ENCODE results near the gene ASB2. TPM values are rescaled to one million over a fixed set of nuclear protein-coding genes. Genes with fewer than 3 reads are reported as not detected.

ASB2 gene
- total RNA-seq, 2 experiments from 2014 or later = 15.8 to 17.0 TPM

- Mint-ChIP-seq H3K9me3 (ENCODE audit: insufficient read depth) (no peaks in the 10 kb centered on the region), H3K4me3 (no peak overlapping the region), H3K27ac (no peak overlapping the region), H3K4me1 (ENCODE audit: low read depth) (no peaks in the 10 kb centered on the region), H3K36me3 (ENCODE audit: low read depth) (no peaks in the 10 kb centered on the region), H3K27me3 (ENCODE audit: low read depth) (peaks cover 6% of the 10 kb centered on the region)
- DNase-seq (no peak), ATAC-seq (no peak)
- ChIA-PET CTCF (no interaction called here), POLR2A (no interaction called here)
Measured at GRCh38 chr14:93898081-93898611, 78.2 kb downstream of the ASB2 start.

DNA sequence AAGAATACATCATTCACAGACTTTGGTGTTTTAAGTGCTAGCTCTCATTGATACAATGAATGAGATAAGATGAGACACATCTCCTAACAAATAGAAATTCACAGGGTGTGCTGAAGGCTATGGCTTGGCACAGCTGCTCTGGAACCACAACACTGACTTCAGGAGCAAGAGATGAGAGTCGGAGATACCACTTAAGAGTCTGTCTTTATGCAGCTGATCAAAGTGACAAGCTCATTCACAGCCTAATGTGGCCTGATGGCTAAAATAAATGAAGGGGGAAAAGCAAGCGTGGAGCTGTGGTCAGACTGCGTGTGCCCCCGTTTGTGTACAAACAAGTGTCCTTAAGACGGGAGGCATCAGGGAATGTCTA is 78.9 kb downstream of the ASB2 start:
- no peak for DNase-seq
- POLR2A ChIA-PET = no interaction called here
- peaks cover 7% of the 10 kb centered on the region for H3K27me3 Mint-ChIP-seq (ENCODE audit: low read depth)
- no peak overlapping the region for H3K27ac Mint-ChIP-seq
- no peaks in the 10 kb centered on the region for H3K9me3 Mint-ChIP-seq (ENCODE audit: insufficient read depth)
- ATAC-seq = no peak
- no peaks in the 10 kb centered on the region for H3K36me3 Mint-ChIP-seq (ENCODE audit: low read depth)
- CTCF ChIA-PET = no interaction called here
- H3K4me1 Mint-ChIP-seq (ENCODE audit: low read depth) = no peaks in the 10 kb centered on the region
- no peak overlapping the region for H3K4me3 Mint-ChIP-seq

DNA sequence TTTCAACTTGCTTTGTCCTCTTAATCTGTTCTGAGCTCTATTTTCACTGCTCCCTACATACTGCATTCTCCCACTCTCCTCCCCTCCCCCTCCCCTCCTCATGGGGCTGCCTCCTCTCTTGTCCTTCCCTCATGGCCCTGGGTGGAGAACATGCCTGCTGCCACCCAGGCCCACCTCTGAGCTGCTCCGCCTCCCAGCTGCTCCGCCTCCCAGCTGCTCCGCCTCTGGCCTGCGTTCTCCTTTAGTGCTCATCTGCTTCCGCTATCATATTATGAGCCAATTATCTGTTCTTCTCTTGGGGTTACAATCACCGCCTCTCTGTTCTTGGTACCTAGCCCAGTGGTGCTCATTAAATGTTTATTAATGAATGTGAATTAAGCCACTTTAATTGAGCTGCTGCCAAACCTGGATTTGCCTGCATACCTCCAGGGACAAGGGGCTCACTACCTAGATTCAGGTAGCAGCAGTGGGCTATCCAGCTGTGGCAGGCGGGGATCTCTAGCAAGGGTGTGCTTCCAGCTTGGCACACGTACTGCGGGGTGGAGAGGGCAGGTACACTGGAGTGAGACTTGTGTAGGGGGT is 81.3 kb downstream of the ASB2 start:
- ATAC-seq = no peak
- H3K9me3 Mint-ChIP-seq (ENCODE audit: insufficient read depth) = no peaks in the 10 kb centered on the region
- ChIA-PET POLR2A (no interaction called here), CTCF (interaction anchor here (0.9 to 1.3 kb wide), 2 partner anchors 9 to 241 kb away, joined by 3 read pairs; no protein-coding TSS in a partner anchor)
- no peaks in the 10 kb centered on the region for H3K36me3 Mint-ChIP-seq (ENCODE audit: low read depth)
- H3K4me3 Mint-ChIP-seq = no peak overlapping the region
- no peak overlapping the region for H3K27ac Mint-ChIP-seq
- H3K4me1 Mint-ChIP-seq (ENCODE audit: low read depth) = no peaks in the 10 kb centered on the region
- DNase-seq = no peak
- H3K27me3 Mint-ChIP-seq (ENCODE audit: low read depth) = peaks cover 11% of the 10 kb centered on the region

GRCh38 chr14:93893661-93894261 is 82.6 kb downstream of the ASB2 start:
- no peak for DNase-seq
- ChIA-PET POLR2A (no interaction called here), CTCF (interaction anchor here (0.7 kb wide), 1 partner anchor 237 kb away, joined by 3 read pairs; no protein-coding TSS in a partner anchor)
- H3K9me3 Mint-ChIP-seq (ENCODE audit: insufficient read depth) = no peaks in the 10 kb centered on the region
- H3K4me3 Mint-ChIP-seq = no peak overlapping the region
- H3K36me3 Mint-ChIP-seq (ENCODE audit: low read depth) = no peaks in the 10 kb centered on the region
- no peak for ATAC-seq
- no peaks in the 10 kb centered on the region for H3K4me1 Mint-ChIP-seq (ENCODE audit: low read depth)
- H3K27me3 Mint-ChIP-seq (ENCODE audit: low read depth) = peaks cover 11% of the 10 kb centered on the region
- no peak overlapping the region for H3K27ac Mint-ChIP-seq

GRCh38 chr14:93892923-93893558 is 83.3 kb downstream of the ASB2 start:
- no peaks in the 10 kb centered on the region for H3K9me3 Mint-ChIP-seq (ENCODE audit: insufficient read depth)
- ChIA-PET CTCF (interaction anchor here (0.7 kb wide), 1 partner anchor 237 kb away, joined by 3 read pairs; no protein-coding TSS in a partner anchor), POLR2A (no interaction called here)
- ATAC-seq (peak; percentile 76), DNase-seq (peak; percentile 76)
- H3K36me3 Mint-ChIP-seq (ENCODE audit: low read depth) = no peaks in the 10 kb centered on the region
- H3K4me3 Mint-ChIP-seq = no peak overlapping the region
- H3K4me1 Mint-ChIP-seq (ENCODE audit: low read depth) = no peaks in the 10 kb centered on the region
- H3K27me3 Mint-ChIP-seq (ENCODE audit: low read depth) = peaks cover 11% of the 10 kb centered on the region
- no peak overlapping the region for H3K27ac Mint-ChIP-seq

DNA sequence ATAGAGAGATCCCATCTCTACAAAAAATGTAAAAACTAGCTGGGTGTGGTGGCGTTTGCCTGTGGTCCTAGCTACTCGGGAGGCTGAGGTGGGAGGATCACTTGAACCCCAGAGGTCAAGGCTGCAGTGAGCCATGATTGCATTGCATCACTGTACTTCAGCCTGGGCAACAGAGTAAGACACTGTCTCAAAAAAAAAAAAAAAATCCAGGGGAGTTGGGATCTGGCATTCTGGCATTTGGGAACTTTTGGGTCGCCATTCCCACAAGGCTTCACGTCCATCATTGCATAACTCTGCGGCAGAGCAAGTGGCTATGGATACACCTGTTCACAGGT is 83.9 kb downstream of the ASB2 start:
- no peak for ATAC-seq
- Mint-ChIP-seq H3K4me1 (ENCODE audit: low read depth) (no peaks in the 10 kb centered on the region), H3K4me3 (no peak overlapping the region), H3K9me3 (ENCODE audit: insufficient read depth) (no peaks in the 10 kb centered on the region), H3K27me3 (ENCODE audit: low read depth) (peaks cover 14% of the 10 kb centered on the region), H3K36me3 (ENCODE audit: low read depth) (no peaks in the 10 kb centered on the region), H3K27ac (no peak overlapping the region)
- POLR2A ChIA-PET = no interaction called here
- CTCF ChIA-PET = no interaction called here
- no peak for DNase-seq

DNA sequence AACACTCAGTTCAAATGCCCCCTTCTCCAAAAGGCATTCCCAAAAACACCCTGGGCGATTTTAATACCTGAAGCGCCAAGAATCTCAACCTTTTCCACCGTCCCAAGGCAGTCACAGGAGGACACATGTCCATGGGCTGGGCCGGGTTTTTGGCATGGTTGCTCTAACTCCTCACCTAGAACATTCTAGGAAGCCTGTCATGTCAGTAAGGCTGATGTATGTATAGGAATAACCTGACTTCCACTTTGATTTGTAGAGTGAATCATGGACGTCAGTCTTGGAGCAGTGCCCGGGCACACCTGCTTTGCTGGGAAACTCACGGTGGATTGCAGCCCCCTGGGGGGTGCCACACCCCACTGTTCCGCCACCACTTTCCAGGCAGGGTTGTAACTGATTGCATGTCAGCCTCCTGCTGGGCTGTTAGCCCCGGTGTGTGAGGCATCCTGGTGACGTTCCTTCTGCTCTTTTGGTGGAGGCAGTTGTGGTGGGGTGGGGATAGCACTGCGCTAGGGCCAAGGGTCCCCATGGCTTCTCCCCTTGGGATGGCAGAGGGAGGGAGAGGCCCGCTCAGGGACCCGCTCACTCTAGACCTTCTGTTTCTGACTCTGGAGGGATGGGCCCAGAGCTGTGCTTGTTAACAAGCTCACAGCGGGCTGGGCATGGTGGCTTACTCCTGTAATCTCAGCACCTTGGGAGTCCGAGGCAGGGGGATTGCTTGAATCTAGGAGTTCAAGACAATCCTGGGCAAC is 84.4 kb downstream of the ASB2 start:
- peaks cover 19% of the 10 kb centered on the region for H3K27me3 Mint-ChIP-seq (ENCODE audit: low read depth)
- ATAC-seq = no peak
- DNase-seq = no peak
- ChIA-PET POLR2A (no interaction called here), CTCF (no interaction called here)
- no peak overlapping the region for H3K4me3 Mint-ChIP-seq
- no peaks in the 10 kb centered on the region for H3K4me1 Mint-ChIP-seq (ENCODE audit: low read depth)
- H3K27ac Mint-ChIP-seq = no peak overlapping the region
- no peaks in the 10 kb centered on the region for H3K9me3 Mint-ChIP-seq (ENCODE audit: insufficient read depth)
- H3K36me3 Mint-ChIP-seq (ENCODE audit: low read depth) = no peaks in the 10 kb centered on the region

GRCh38 chr14:93889739-93890483 is 86.5 kb downstream of the ASB2 start:
- ChIA-PET POLR2A (interaction anchor here (0.8 kb wide), 1 partner anchor 27 kb away, joined by 3 read pairs; no protein-coding TSS in a partner anchor), CTCF (no interaction called here)
- Mint-ChIP-seq H3K4me3 (no peak overlapping the region), H3K36me3 (ENCODE audit: low read depth) (no peaks in the 10 kb centered on the region), H3K27me3 (ENCODE audit: low read depth) (peaks cover 26% of the 10 kb centered on the region), H3K27ac (no peak overlapping the region), H3K4me1 (ENCODE audit: low read depth) (peaks cover 2% of the 10 kb centered on the region), H3K9me3 (ENCODE audit: insufficient read depth) (no peaks in the 10 kb centered on the region)
- DNase-seq = no peak
- ATAC-seq = no peak

- Mint-ChIP-seq H3K9me3 (ENCODE audit: insufficient read depth) (no peaks in the 10 kb centered on the region), H3K36me3 (ENCODE audit: low read depth) (no peaks in the 10 kb centered on the region), H3K27me3 (ENCODE audit: low read depth) (peaks cover 28% of the 10 kb centered on the region), H3K4me1 (ENCODE audit: low read depth) (peaks cover 7% of the 10 kb centered on the region), H3K27ac (no peak overlapping the region), H3K4me3 (no peak overlapping the region)
- POLR2A ChIA-PET = no interaction called here
- ATAC-seq = no peak
- DNase-seq = no peak
- CTCF ChIA-PET = no interaction called here
Measured at GRCh38 chr14:93888995-93889394, 87.4 kb downstream of the ASB2 start.

- H3K9me3 Mint-ChIP-seq (ENCODE audit: insufficient read depth) = no peaks in the 10 kb centered on the region
- H3K36me3 Mint-ChIP-seq (ENCODE audit: low read depth) = no peaks in the 10 kb centered on the region
- DNase-seq (no peak), ATAC-seq (no peak)
- CTCF ChIA-PET = interaction anchor here (0.7 to 1.4 kb wide), 3 partner anchors 12 to 252 kb away, joined by 3 to 4 read pairs (median 3); no protein-coding TSS in a partner anchor
- POLR2A ChIA-PET = no interaction called here
- H3K4me1 Mint-ChIP-seq (ENCODE audit: low read depth) = peaks cover 7% of the 10 kb centered on the region
- no peak overlapping the region for H3K4me3 Mint-ChIP-seq
- H3K27ac Mint-ChIP-seq = no peak overlapping the region
- peaks cover 29% of the 10 kb centered on the region for H3K27me3 Mint-ChIP-seq (ENCODE audit: low read depth)
Measured at GRCh38 chr14:93884950-93885349, 91.4 kb downstream of the ASB2 start.
